ENCODE results near the gene KRT33B.

DNA sequence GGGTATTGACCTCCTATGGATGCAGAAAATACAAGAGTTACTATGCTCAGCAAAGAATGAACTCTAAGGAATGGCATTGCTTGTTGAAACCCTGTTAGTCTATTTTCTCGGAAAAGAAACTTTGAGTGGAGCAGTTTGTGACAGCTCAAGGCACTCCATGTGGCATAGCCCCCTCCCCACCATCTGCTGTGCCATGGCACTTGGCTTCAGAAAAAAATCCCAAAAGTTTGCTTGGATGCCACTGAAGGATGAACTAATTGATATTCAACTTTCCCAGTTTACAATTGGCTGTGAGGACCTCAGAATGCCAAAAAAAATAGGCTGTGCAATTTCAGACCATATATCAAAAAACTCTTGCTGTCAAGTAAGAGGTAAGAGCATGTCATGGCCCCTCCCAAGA lies 26.0 kb upstream of the KRT33B start:
- TF ChIP-seq, protein P1, sequence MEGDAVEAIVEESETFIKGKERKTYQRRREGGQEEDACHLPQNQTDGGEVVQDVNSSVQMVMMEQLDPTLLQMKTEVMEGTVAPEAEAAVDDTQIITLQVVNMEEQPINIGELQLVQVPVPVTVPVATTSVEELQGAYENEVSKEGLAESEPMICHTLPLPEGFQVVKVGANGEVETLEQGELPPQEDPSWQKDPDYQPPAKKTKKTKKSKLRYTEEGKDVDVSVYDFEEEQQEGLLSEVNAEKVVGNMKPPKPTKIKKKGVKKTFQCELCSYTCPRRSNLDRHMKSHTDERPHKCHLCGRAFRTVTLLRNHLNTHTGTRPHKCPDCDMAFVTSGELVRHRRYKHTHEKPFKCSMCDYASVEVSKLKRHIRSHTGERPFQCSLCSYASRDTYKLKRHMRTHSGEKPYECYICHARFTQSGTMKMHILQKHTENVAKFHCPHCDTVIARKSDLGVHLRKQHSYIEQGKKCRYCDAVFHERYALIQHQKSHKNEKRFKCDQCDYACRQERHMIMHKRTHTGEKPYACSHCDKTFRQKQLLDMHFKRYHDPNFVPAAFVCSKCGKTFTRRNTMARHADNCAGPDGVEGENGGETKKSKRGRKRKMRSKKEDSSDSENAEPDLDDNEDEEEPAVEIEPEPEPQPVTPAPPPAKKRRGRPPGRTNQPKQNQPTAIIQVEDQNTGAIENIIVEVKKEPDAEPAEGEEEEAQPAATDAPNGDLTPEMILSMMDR (IDR thresholded peaks at IDR 0.05), result no peak
- TF ChIP-seq POLR2AphosphoS5 (IDR thresholded peaks at IDR 0.05), result no peak
- no peak for TF ChIP-seq POLR2A (IDR thresholded peaks at IDR 0.05)
- TF ChIP-seq EP300 (IDR thresholded peaks at IDR 0.05), result no peak
